C4-2B (cell line): ENCODE data around the gene THBS4.

Experiments used
- H3K27ac ChIP-seq: fragments of 450-650 bp; 2 replicates; pipeline ENCODE4 v1.5.1; 2017
- ZFX ChIP-seq: fragments of 450-650 bp; IDR thresholded peaks from 2 replicates; pipeline ENCODE4 v1.6.1; 2017
- TF ChIP-seq, protein P1 (sequence below): fragments of 450-650 bp; conservative IDR thresholded peaks from 2 replicates; pipeline ENCODE4 v1.5.1; 2017; ENCODE audit warnings: mild to moderate bottlenecking

The THBS4 gene

DNA sequence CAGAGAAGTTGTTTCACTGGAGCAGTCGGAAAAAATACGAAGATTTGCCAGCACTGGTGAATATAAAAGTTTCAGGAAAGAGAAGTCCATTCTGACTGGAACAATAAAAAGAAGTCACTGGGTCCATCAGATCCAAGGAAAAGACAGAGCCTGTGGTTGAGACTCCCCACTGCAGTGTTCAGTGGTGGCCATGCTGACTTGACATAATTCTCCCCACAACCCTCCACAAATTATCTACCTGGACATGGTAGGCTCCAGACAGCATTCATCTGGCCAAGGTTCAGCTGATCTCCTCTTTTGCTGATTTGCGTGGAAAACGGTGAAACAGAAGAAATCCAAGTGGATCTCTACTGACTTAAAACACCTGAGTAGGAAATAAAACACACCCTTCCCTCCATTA is 8.0 kb downstream of the THBS4 start:
- H3K27ac ChIP-seq: no peak overlapping the region
- no peak for TF ChIP-seq ZFX
- TF ChIP-seq, protein P1, sequence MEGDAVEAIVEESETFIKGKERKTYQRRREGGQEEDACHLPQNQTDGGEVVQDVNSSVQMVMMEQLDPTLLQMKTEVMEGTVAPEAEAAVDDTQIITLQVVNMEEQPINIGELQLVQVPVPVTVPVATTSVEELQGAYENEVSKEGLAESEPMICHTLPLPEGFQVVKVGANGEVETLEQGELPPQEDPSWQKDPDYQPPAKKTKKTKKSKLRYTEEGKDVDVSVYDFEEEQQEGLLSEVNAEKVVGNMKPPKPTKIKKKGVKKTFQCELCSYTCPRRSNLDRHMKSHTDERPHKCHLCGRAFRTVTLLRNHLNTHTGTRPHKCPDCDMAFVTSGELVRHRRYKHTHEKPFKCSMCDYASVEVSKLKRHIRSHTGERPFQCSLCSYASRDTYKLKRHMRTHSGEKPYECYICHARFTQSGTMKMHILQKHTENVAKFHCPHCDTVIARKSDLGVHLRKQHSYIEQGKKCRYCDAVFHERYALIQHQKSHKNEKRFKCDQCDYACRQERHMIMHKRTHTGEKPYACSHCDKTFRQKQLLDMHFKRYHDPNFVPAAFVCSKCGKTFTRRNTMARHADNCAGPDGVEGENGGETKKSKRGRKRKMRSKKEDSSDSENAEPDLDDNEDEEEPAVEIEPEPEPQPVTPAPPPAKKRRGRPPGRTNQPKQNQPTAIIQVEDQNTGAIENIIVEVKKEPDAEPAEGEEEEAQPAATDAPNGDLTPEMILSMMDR: no peak

DNA sequence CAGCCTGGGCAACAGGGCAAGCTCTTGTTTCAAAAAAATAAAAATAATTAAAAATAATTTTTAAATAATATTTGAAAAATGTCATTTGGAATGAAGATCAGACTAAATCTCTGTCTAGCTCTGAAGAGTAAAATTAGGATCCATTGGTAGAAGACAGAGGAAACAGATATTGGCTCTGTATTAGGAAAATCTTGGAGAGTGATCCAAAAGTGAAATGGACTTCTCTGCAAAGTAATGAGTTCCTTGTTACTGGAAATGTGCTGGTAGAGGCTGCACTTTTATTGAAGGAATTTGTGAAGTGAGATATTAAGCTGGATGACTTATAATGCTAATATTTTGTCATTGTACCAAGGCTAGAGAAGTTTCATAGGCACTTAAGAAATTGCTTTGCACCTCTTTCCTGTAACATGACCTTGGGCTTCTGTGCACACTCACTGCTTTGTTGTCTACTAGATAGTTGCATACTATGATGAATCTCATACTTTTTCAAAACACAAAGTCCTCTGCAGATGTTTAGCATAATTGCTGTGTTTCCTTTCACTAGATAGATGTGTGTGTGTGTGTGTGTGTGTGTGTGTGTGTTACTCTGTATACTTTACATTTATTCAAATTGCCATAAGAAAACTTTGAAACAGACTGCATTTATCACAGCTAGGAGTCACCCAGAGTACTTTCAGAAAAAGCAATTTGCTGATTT is 13.1 kb downstream of the THBS4 start:
- TF ChIP-seq, protein P1: no peak
- no peak for TF ChIP-seq ZFX
- no peak overlapping the region for H3K27ac ChIP-seq

DNA sequence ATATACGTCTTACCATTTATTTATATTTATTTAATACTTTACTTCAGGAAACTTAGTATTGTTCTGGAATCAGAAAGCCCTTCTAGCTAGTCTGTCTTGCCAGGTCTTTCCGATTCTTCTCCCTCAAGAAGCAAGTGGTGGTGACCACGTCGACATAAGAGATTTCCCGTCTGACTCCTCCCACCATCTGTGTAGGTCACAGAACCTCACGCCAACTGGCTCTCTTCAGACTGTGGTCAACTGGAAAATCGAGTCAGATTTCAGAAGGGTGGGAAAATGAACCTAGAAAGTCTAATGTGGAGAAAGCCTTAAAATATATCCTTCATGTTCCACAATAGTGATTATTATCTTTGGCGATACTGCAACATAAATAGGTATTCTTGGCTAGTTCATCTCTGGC is 17.3 kb downstream of the THBS4 start:
- H3K27ac ChIP-seq: no peak overlapping the region
- no peak for TF ChIP-seq ZFX
- TF ChIP-seq, protein P1: no peak

DNA sequence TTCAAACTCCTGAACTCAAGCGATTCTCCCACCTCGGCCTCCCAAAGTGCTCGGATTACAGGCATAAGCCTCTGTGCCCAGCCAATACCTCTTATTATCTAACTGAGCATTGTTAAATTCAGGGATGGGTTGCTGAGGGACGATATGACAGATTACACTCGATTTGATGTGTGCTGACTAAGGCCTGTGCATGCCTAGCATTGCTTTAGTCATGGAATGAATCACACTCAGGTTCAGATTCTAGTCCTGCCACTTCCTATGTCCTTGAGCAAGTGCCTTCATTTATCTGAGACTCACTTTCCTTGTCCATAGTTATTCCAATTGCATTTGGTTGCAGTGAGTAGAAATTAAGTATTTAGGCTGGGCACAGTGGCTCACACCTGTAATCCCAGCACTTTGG is 19.5 kb downstream of the THBS4 start:
- no peak for TF ChIP-seq ZFX
- TF ChIP-seq, protein P1: no peak
- no peak overlapping the region for H3K27ac ChIP-seq

DNA sequence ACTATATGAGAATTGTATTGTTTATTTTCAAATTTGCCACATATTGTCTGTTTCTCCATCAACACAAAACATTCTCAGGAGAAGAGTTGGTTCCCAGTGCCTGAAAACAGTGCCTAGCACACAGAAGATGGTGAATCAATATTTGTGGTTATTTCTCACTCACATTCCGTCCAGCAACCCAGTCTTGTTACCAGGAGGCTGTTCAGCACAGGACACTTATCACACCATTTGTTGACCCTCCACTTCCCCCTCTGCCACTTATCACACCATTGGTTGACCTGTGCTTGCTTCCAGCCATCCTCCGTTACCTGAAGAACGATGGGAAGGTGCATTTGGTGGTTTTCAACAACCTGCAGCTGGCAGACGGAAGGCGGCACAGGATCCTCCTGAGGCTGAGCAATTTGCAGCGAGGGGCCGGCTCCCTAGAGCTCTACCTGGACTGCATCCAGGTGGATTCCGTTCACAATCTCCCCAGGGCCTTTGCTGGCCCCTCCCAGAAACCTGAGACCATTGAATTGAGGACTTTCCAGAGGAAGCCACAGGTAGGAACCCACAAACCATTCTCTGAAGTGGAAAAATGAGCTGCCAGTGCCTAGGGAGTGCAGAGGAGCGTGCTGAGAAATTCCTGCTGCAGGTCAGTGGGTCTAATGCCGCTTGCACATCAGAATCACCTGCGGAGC is 20.5 kb downstream of the THBS4 start:
- H3K27ac ChIP-seq: no peak overlapping the region
- TF ChIP-seq ZFX: no peak
- TF ChIP-seq, protein P1: no peak

DNA sequence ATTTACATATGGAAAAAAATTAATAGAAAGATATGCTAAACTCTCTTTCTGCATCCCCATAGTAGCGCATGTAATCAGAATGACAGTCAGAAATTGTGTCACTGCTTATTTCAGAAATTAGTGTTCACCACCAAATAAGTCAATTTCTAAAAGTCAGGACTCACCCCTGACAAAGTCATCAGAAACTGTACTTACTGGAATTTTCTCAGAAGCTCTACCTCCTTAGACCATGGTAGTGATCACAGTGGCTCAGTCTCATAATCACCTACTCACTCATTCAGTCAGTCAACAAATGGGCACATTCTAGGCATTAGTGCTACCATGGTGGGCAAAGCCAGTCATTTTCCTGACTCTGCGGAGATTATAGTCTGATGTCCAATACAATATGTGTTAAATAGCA is 22.0 kb downstream of the THBS4 start:
- TF ChIP-seq ZFX: no peak
- TF ChIP-seq, protein P1: no peak
- no peak overlapping the region for H3K27ac ChIP-seq

DNA sequence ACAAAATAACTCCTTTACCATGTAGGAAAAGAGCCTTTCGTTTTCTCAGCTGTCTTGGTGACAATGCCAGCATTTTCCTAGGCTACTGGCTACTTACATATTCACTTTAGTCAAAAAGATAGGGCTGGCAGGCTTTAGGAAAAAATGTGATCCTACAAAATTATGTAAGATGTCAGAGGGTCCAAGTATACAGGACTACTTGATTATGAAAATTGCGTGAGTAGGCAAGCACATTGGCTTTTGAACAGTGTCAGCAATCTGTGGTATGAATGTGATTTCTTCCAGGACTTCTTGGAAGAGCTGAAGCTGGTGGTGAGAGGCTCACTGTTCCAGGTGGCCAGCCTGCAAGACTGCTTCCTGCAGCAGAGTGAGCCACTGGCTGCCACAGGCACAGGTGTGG is 22.8 kb downstream of the THBS4 start:
- H3K27ac ChIP-seq: no peak overlapping the region
- TF ChIP-seq, protein P1: no peak
- TF ChIP-seq ZFX: no peak
